ENCODE results near the gene E4F1.

GRCh38 chr16:2270588-2271470 lies 47.4 kb downstream of the E4F1 start:
- TF ChIP-seq EZH2 (IDR thresholded peaks at IDR 0.05; ENCODE audit: insufficient read depth, poor library complexity, severe bottlenecking) (no peak), EZH2phosphoT487 (IDR thresholded peaks at IDR 0.05; ENCODE audit: insufficient read depth, low read depth) (no peak)
